Measurements from ENCODE around the gene MME. TPM values are rescaled to one million over a fixed set of nuclear protein-coding genes. Genes with fewer than 3 reads are reported as not detected.

MME gene
- total and polyA plus RNA-seq, 2 of the 8 experiments (the other 6 are each of a cell fraction or from before 2014, with no cell fraction given): 5.0 to 39.6 TPM

GRCh38 chr3:155034786-155035185, 45.3 kb upstream of the MME start:
- no peak overlapping the region for H2BK12ac ChIP-seq (ENCODE audit: low read depth, low read length)
- no peak overlapping the region for H3K18ac ChIP-seq (ENCODE audit: extremely low read depth, low read length)
- H3K27me3 ChIP-seq (replicated peaks in 1 of 4; ENCODE audit: control insufficient read depth in 3 of 4, extremely low read depth in 1 of 4, insufficient read depth in 3 of 4, low read length in 3 of 4): no peaks in the 10 kb centered on the region
- no peaks in the 10 kb centered on the region for H3K9me3 ChIP-seq (ENCODE audit: insufficient read depth in 2 of 2, low read depth in 1 of 2, low read length in 1 of 2)
- no peak overlapping the region for H2BK120ac ChIP-seq (replicated peaks; ENCODE audit: low read depth, low read length)
- no peaks in the 10 kb centered on the region; a peak in 1 of 7 replicates for H3K4me1 ChIP-seq (replicated peaks in 1 of 4; ENCODE audit: control insufficient read depth in 3 of 4, insufficient read depth in 4 of 4, low read length in 3 of 4)
- ChIA-PET CTCF (ENCODE audit: partially characterized antibody) (no interaction called here), POLR2A (ENCODE audit: partially characterized antibody) (no interaction called here)
- H4K5ac ChIP-seq (ENCODE audit: insufficient read length, low read depth, low read length): no peak overlapping the region
- no peak overlapping the region for H3K14ac ChIP-seq (ENCODE audit: insufficient read length)
- H3K4me3 ChIP-seq (ENCODE audit: extremely low read depth in 1 of 4, insufficient read depth in 2 of 4, low read depth in 3 of 4, low read length in 4 of 4): no peak overlapping the region
- H3K4me2 ChIP-seq (ENCODE audit: insufficient read depth in 1 of 2, low read depth in 2 of 2, low read length in 2 of 2): no peak overlapping the region
- no peak overlapping the region for H4K91ac ChIP-seq (replicated peaks; ENCODE audit: insufficient read length, low read length)
- H4K8ac ChIP-seq (ENCODE audit: extremely low read depth, insufficient read depth, low read length): no peak overlapping the region
- no peak overlapping the region for H3K56ac ChIP-seq (replicated peaks; ENCODE audit: insufficient read length, low read depth, low read length)
- H2BK5ac ChIP-seq (ENCODE audit: low read depth, low read length): no peak overlapping the region
- no peaks in the 10 kb centered on the region for H3K79me2 ChIP-seq (ENCODE audit: control insufficient read depth in 1 of 2, insufficient read depth in 2 of 2, low read length in 2 of 2)
- no peak overlapping the region for H2AK5ac ChIP-seq (ENCODE audit: low read depth, low read length)
- H3K23ac ChIP-seq (ENCODE audit: insufficient read length): no peak overlapping the region
- no peak overlapping the region for H3K9ac ChIP-seq (replicated peaks in 1 of 4; ENCODE audit: extremely low read depth in 1 of 4, low read depth in 3 of 4, low read length in 3 of 4)
- H2BK20ac ChIP-seq (ENCODE audit: low read length): no peak overlapping the region
- H4K20me1 ChIP-seq (replicated peaks in 1 of 2; ENCODE audit: control insufficient read depth in 1 of 2, insufficient read depth in 2 of 2, low read length in 2 of 2): no peaks in the 10 kb centered on the region
- H3K27ac ChIP-seq (ENCODE audit: low read depth, low read length): no peak overlapping the region
- TF ChIP-seq POLR2AphosphoS5 (IDR thresholded peaks at IDR 0.05; ENCODE audit: low read depth, low read length): no peak
- TF ChIP-seq PHF8 (conservative IDR thresholded peaks at IDR 0.05; ENCODE audit: low read depth, low read length): no peak
- no peak for TF ChIP-seq CTBP2 (IDR thresholded peaks at IDR 0.05; ENCODE audit: borderline replicate concordance, insufficient read depth, insufficient read length, low read length)
- no peak for TF ChIP-seq POU5F1 (IDR thresholded peaks at IDR 0.05; ENCODE audit: low read depth, low read length)
- no peak for TF ChIP-seq RFX5 (IDR thresholded peaks at IDR 0.05; ENCODE audit: borderline replicate concordance, low read depth, low read length)
- TF ChIP-seq EGR1 (IDR thresholded peaks at IDR 0.05; ENCODE audit: borderline replicate concordance, low read depth, low read length): no peak
- no peak for TF ChIP-seq ASH2L (IDR thresholded peaks at IDR 0.05; ENCODE audit: low read length)
- no peak for TF ChIP-seq RXRA (IDR thresholded peaks at IDR 0.05; ENCODE audit: insufficient read depth, low read depth, low read length)
- H3K23me2 ChIP-seq (ENCODE audit: low read depth, low read length): no peaks in the 10 kb centered on the region
- H2BK15ac ChIP-seq (ENCODE audit: low read length): no peak overlapping the region
- H2AFZ ChIP-seq (ENCODE audit: low read length): no peak overlapping the region
- DNase-seq (ENCODE audit: low read depth in 1 of 2, low spot score in 2 of 2) (no peak), FAIRE-seq (no peak)
- no peaks in the 10 kb centered on the region for H3K79me1 ChIP-seq (ENCODE audit: low read depth, low read length)
- WGBS, 2 experiments (ENCODE audit: extremely low coverage in 1 of 2, insufficient coverage in 1 of 2, insufficient read length in 1 of 2, insufficient replicate concordance in 2 of 2, low coverage in 1 of 2, low lambda C conversion rate in 2 of 2, missing lambda C conversion rate in 1 of 2): 87% methylated on average over 4 of the region's 4 CpGs; no CpG with 5 or more reads in 1 of the 2 experiments
- H3K4ac ChIP-seq (replicated peaks; ENCODE audit: insufficient read length, low read depth, low read length): no peak overlapping the region
- no peaks in the 10 kb centered on the region for H3K36me3 ChIP-seq (ENCODE audit: control insufficient read depth in 2 of 4, insufficient read depth in 4 of 4, low read length in 3 of 4)

All from H1 (cell line).